ENCODE data around the gene ABR.

GRCh38 chr17:1144162-1144561 is 35.6 kb downstream of the ABR start:
- TF ChIP-seq EP300 (conservative IDR thresholded peaks at IDR 0.05; ENCODE audit: poor library complexity, severe bottlenecking) (no peak), RAD21 (conservative IDR thresholded peaks at IDR 0.05) (no peak)
